WTC11 (cell line): ENCODE measurements around the gene GLYR1. TPM values are rescaled to one million over a fixed set of nuclear protein-coding genes. Genes with fewer than 3 reads are reported as not detected.
A peak's percentile ranks its signal among the peaks of the same experiment; 100 is the strongest.

Experiments used
- ATAC-seq: fragments of 200-7000 bp; cut with Tn5 transposase; 2 replicates; pipeline ENCODE4 v1.10.0; 2021; ENCODE audit warnings: mild to moderate bottlenecking, moderate library complexity
- CTCF ChIA-PET: fragments of 300-600 bp; sonication (Branson Sonifier 250); formaldehyde crosslinking; loops from one replicate; lab custom pipeline; 2021; ENCODE audit warnings: antibody characterized with exemption; lab: Charles Lee
- POLR2A ChIA-PET: fragments of 350-600 bp; sonication (Branson Sonifier 250); formaldehyde crosslinking; loops from one replicate; lab custom pipeline; 2021; ENCODE audit warnings: antibody characterized with exemption; lab: Charles Lee
- DNase-seq: peaks from one replicate; pipeline ENCODE4 v3.0.0; 2021; ENCODE audit warnings: low spot score
- H3K27ac Mint-ChIP-seq: 2 replicates; pipeline ENCODE4 v1.8.0; 2021; ENCODE audit warnings: mixed read lengths
- H3K27me3 Mint-ChIP-seq: 2 replicates; pipeline ENCODE4 v1.8.0; 2021; ENCODE audit warnings: low read depth, mild to moderate bottlenecking, moderate library complexity, mixed read lengths
- H3K36me3 Mint-ChIP-seq: 2 replicates; pipeline ENCODE4 v1.8.0; 2021; ENCODE audit warnings: mixed read lengths
- H3K4me1 Mint-ChIP-seq: 2 replicates; pipeline ENCODE4 v1.8.0; 2022; ENCODE audit warnings: mixed read lengths
- H3K4me3 Mint-ChIP-seq: 2 replicates; pipeline ENCODE4 v1.8.0; 2021; ENCODE audit warnings: mild to moderate bottlenecking, moderate library complexity, mixed read lengths
- H3K9me3 Mint-ChIP-seq: 2 replicates; pipeline ENCODE4 v1.8.0; 2021; ENCODE audit warnings: mixed read lengths
- ARID4B ChIP-seq: sonication (generic); formaldehyde crosslinking; IDR thresholded peaks from 2 replicates; pipeline ENCODE4 v1.8.0; 2023; ENCODE audit warnings: missing genetic modification reagents, mild to moderate bottlenecking, borderline replicate concordance
- ATF3 ChIP-seq: sonication (generic); formaldehyde crosslinking; conservative IDR thresholded peaks from 2 replicates; pipeline ENCODE4 v1.8.1; 2022; ENCODE audit warnings: mild to moderate bottlenecking, missing genetic modification reagents
- CDX4 ChIP-seq: fragments of 250-450 bp; sonication (Bioruptor Pico); IDR thresholded peaks from 2 replicates; pipeline ENCODE4 v1.9.0; 2021; ENCODE audit warnings: moderate library complexity, mild to moderate bottlenecking, inconsistent platforms, borderline replicate concordance
- EMX1 ChIP-seq: fragments of 250-450 bp; sonication (Bioruptor Pico); IDR thresholded peaks from 2 replicates; pipeline ENCODE4 v1.8.0; 2021; ENCODE audit warnings: mild to moderate bottlenecking
- GABPB1 ChIP-seq: sonication (generic); formaldehyde crosslinking; IDR thresholded peaks from 2 replicates; pipeline ENCODE4 v1.8.1; 2023; ENCODE audit warnings: mild to moderate bottlenecking, missing genetic modification reagents
- JAZF1 ChIP-seq: fragments of 250-450 bp; sonication (Bioruptor Pico); IDR thresholded peaks from 2 replicates; pipeline ENCODE4 v1.9.0; 2021; ENCODE audit warnings: moderate library complexity, mild to moderate bottlenecking, inconsistent platforms
- MXD4 ChIP-seq: fragments of 250-450 bp; sonication (Bioruptor Pico); IDR thresholded peaks from 2 replicates; pipeline ENCODE4 v1.8.0; 2021; ENCODE audit warnings: mild to moderate bottlenecking, moderate library complexity, borderline replicate concordance
- NFATC4 ChIP-seq: fragments of 250-450 bp; sonication (Bioruptor Pico); IDR thresholded peaks from 2 replicates; pipeline ENCODE4 v1.9.0; 2021; ENCODE audit warnings: mild to moderate bottlenecking
- NR3C1 ChIP-seq: sonication (generic); formaldehyde crosslinking; conservative IDR thresholded peaks from 2 replicates; pipeline ENCODE4 v1.8.1; 2023; ENCODE audit warnings: low read depth, mild to moderate bottlenecking, missing genetic modification reagents
- PRRX2 ChIP-seq: fragments of 250-450 bp; sonication (Bioruptor Pico); IDR thresholded peaks from 2 replicates; pipeline ENCODE4 v1.8.0; 2021; ENCODE audit warnings: mild to moderate bottlenecking
- SMAD4 ChIP-seq: sonication (generic); formaldehyde crosslinking; IDR thresholded peaks from 2 replicates; pipeline ENCODE4 v1.8.0; 2022; ENCODE audit warnings: mild to moderate bottlenecking, missing genetic modification reagents
- SOX15 ChIP-seq: fragments of 250-450 bp; sonication (Bioruptor Pico); IDR thresholded peaks from 2 replicates; pipeline ENCODE4 v1.9.0; 2021; ENCODE audit warnings: mild to moderate bottlenecking
- TP53 ChIP-seq: sonication (generic); formaldehyde crosslinking; IDR thresholded peaks from 2 replicates; pipeline ENCODE4 v1.8.1; 2023; ENCODE audit warnings: mild to moderate bottlenecking, missing genetic modification reagents
- ZNF416 ChIP-seq: fragments of 250-450 bp; sonication (Bioruptor Pico); IDR thresholded peaks from 2 replicates; pipeline ENCODE4 v1.9.0; 2021; ENCODE audit warnings: mild to moderate bottlenecking, inconsistent platforms
- total RNA-seq: library from RNA; stranded (reverse); gene quantifications from 3 replicates; pipeline ENCODE4 v1.2.3, GENCODE V29; 2021
- TF ChIP-seq, protein P1 (sequence below): fragments of 250-450 bp; sonication (Bioruptor Pico); IDR thresholded peaks from 2 replicates; pipeline ENCODE4 v1.9.0; 2021; ENCODE audit warnings: mild to moderate bottlenecking, borderline replicate concordance
- TF ChIP-seq, protein P2 (sequence below): sonication (generic); formaldehyde crosslinking; IDR thresholded peaks from 2 replicates; pipeline ENCODE4 v1.8.1; 2023; ENCODE audit warnings: mild to moderate bottlenecking, missing genetic modification reagents
- TF ChIP-seq, protein P3 (sequence below): sonication (generic); formaldehyde crosslinking; IDR thresholded peaks from 2 replicates; pipeline ENCODE4 v1.8.0; 2022; ENCODE audit warnings: mild to moderate bottlenecking, missing genetic modification reagents
- TF ChIP-seq, protein P4 (sequence below): sonication (generic); formaldehyde crosslinking; conservative IDR thresholded peaks from 2 replicates; pipeline ENCODE4 v1.8.1; 2023; ENCODE audit warnings: mild to moderate bottlenecking, low read depth, missing genetic modification reagents, moderate library complexity
- TF ChIP-seq, protein P5 (sequence below): fragments of 250-450 bp; sonication (Bioruptor Pico); IDR thresholded peaks from 2 replicates; pipeline ENCODE4 v1.8.0; 2021; ENCODE audit warnings: mild to moderate bottlenecking
- TF ChIP-seq, protein P6 (sequence below): sonication (generic); formaldehyde crosslinking; IDR thresholded peaks from 2 replicates; pipeline ENCODE4 v1.8.1; 2023; ENCODE audit warnings: mild to moderate bottlenecking, moderate library complexity, missing genetic modification reagents

GLYR1 gene
- total RNA-seq, 1 experiment from 2014 or later = 103 TPM

DNA sequence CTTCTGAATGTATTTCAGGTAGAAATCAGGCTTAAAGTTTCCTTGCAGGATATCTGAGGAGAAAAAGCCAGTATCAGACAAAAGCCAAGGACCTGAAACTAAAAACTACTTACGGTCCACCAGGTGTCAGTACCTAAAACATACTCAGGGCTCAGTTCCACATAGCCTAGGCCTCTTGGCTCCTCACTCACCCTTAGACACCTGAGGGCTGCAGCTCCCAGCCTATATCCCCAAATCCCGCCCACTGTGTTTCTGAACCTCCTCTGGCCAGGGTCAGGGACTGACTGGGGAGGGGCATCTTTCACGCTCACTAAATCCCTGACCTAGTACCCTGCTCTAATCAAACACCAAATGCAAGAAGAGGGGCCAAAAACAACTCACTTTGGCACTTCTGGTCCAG lies 35.8 kb downstream of the GLYR1 start:
- Mint-ChIP-seq H3K36me3 (peaks cover 59% of the 10 kb centered on the region), H3K4me3 (no peak overlapping the region), H3K27ac (peak overlapping the region; percentile 70; the same call in 1 of the 2 replicates), H3K27me3 (no peaks in the 10 kb centered on the region), H3K9me3 (no peaks in the 10 kb centered on the region), H3K4me1 (no peaks in the 10 kb centered on the region)
- DNase-seq = no peak
- POLR2A ChIA-PET = no interaction called here
- ATAC-seq = no peak
- no peak for TF ChIP-seq NR3C1 (CRISPR knock-in tag)
- no peak for TF ChIP-seq CDX4 (CRISPR knock-in tag)
- TF ChIP-seq, protein P1, sequence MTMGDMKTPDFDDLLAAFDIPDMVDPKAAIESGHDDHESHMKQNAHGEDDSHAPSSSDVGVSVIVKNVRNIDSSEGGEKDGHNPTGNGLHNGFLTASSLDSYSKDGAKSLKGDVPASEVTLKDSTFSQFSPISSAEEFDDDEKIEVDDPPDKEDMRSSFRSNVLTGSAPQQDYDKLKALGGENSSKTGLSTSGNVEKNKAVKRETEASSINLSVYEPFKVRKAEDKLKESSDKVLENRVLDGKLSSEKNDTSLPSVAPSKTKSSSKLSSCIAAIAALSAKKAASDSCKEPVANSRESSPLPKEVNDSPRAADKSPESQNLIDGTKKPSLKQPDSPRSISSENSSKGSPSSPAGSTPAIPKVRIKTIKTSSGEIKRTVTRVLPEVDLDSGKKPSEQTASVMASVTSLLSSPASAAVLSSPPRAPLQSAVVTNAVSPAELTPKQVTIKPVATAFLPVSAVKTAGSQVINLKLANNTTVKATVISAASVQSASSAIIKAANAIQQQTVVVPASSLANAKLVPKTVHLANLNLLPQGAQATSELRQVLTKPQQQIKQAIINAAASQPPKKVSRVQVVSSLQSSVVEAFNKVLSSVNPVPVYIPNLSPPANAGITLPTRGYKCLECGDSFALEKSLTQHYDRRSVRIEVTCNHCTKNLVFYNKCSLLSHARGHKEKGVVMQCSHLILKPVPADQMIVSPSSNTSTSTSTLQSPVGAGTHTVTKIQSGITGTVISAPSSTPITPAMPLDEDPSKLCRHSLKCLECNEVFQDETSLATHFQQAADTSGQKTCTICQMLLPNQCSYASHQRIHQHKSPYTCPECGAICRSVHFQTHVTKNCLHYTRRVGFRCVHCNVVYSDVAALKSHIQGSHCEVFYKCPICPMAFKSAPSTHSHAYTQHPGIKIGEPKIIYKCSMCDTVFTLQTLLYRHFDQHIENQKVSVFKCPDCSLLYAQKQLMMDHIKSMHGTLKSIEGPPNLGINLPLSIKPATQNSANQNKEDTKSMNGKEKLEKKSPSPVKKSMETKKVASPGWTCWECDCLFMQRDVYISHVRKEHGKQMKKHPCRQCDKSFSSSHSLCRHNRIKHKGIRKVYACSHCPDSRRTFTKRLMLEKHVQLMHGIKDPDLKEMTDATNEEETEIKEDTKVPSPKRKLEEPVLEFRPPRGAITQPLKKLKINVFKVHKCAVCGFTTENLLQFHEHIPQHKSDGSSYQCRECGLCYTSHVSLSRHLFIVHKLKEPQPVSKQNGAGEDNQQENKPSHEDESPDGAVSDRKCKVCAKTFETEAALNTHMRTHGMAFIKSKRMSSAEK (CRISPR knock-in tag) = no peak
- no peak for TF ChIP-seq ARID4B (CRISPR knock-in tag)
- no peak for TF ChIP-seq SMAD4 (CRISPR knock-in tag)
- TF ChIP-seq NFATC4 = no peak
- TF ChIP-seq, protein P2, sequence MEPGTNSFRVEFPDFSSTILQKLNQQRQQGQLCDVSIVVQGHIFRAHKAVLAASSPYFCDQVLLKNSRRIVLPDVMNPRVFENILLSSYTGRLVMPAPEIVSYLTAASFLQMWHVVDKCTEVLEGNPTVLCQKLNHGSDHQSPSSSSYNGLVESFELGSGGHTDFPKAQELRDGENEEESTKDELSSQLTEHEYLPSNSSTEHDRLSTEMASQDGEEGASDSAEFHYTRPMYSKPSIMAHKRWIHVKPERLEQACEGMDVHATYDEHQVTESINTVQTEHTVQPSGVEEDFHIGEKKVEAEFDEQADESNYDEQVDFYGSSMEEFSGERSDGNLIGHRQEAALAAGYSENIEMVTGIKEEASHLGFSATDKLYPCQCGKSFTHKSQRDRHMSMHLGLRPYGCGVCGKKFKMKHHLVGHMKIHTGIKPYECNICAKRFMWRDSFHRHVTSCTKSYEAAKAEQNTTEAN (CRISPR knock-in tag) = no peak
- TF ChIP-seq PRRX2 (CRISPR knock-in tag) = no peak
- TF ChIP-seq, protein P3, sequence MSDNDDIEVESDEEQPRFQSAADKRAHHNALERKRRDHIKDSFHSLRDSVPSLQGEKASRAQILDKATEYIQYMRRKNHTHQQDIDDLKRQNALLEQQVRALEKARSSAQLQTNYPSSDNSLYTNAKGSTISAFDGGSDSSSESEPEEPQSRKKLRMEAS (CRISPR knock-in tag) = no peak
- TF ChIP-seq TP53 (CRISPR knock-in tag) = no peak
- TF ChIP-seq SOX15 (CRISPR knock-in tag) = no peak
- no peak for TF ChIP-seq ZNF416 (CRISPR knock-in tag)
- TF ChIP-seq MXD4 (CRISPR knock-in tag) = no peak
- TF ChIP-seq, protein P4, sequence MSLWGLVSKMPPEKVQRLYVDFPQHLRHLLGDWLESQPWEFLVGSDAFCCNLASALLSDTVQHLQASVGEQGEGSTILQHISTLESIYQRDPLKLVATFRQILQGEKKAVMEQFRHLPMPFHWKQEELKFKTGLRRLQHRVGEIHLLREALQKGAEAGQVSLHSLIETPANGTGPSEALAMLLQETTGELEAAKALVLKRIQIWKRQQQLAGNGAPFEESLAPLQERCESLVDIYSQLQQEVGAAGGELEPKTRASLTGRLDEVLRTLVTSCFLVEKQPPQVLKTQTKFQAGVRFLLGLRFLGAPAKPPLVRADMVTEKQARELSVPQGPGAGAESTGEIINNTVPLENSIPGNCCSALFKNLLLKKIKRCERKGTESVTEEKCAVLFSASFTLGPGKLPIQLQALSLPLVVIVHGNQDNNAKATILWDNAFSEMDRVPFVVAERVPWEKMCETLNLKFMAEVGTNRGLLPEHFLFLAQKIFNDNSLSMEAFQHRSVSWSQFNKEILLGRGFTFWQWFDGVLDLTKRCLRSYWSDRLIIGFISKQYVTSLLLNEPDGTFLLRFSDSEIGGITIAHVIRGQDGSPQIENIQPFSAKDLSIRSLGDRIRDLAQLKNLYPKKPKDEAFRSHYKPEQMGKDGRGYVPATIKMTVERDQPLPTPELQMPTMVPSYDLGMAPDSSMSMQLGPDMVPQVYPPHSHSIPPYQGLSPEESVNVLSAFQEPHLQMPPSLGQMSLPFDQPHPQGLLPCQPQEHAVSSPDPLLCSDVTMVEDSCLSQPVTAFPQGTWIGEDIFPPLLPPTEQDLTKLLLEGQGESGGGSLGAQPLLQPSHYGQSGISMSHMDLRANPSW (CRISPR knock-in tag) = no peak
- no peak for TF ChIP-seq EMX1 (CRISPR knock-in tag)
- TF ChIP-seq, protein P5, sequence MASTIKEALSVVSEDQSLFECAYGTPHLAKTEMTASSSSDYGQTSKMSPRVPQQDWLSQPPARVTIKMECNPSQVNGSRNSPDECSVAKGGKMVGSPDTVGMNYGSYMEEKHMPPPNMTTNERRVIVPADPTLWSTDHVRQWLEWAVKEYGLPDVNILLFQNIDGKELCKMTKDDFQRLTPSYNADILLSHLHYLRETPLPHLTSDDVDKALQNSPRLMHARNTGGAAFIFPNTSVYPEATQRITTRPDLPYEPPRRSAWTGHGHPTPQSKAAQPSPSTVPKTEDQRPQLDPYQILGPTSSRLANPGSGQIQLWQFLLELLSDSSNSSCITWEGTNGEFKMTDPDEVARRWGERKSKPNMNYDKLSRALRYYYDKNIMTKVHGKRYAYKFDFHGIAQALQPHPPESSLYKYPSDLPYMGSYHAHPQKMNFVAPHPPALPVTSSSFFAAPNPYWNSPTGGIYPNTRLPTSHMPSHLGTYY (CRISPR knock-in tag) = no peak
- TF ChIP-seq GABPB1 = no peak
- no peak for TF ChIP-seq JAZF1 (CRISPR knock-in tag)
- no peak for TF ChIP-seq ATF3
- TF ChIP-seq, protein P6, sequence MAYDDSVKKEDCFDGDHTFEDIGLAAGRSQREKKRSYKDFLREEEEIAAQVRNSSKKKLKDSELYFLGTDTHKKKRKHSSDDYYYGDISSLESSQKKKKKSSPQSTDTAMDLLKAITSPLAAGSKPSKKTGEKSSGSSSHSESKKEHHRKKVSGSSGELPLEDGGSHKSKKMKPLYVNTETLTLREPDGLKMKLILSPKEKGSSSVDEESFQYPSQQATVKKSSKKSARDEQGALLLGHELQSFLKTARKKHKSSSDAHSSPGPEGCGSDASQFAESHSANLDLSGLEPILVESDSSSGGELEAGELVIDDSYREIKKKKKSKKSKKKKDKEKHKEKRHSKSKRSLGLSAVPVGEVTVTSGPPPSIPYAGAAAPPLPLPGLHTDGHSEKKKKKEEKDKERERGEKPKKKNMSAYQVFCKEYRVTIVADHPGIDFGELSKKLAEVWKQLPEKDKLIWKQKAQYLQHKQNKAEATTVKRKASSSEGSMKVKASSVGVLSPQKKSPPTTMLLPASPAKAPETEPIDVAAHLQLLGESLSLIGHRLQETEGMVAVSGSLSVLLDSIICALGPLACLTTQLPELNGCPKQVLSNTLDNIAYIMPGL (CRISPR knock-in tag) = no peak
- CTCF ChIA-PET = no interaction called here
